Activated naive CD8-positive, alpha-beta T cell treated with anti-CD3 and anti-CD28 coated beads for 36 hours (primary cell): ENCODE measurements around the gene FOXO3. TPM values are rescaled to one million over a fixed set of nuclear protein-coding genes. Genes with fewer than 3 reads are reported as not detected.
A peak's percentile ranks its signal among the peaks of the same experiment; 100 is the strongest.
"Not testable (repeated sequence)": the region's sequence is repeated elsewhere in the genome, so short reads cannot be mapped to it uniquely, and the experiment has no call there.

Source experiments
- DNase-seq: peaks from one replicate; pipeline ENCODE4 v3.0.0; 2021
- H3K27ac Mint-ChIP-seq: one replicate; pipeline ENCODE4 v1.8.0; 2022; ENCODE audit warnings: mild to moderate bottlenecking, moderate library complexity, mixed read lengths
- H3K27me3 Mint-ChIP-seq: one replicate; pipeline ENCODE4 v1.8.0; 2022; ENCODE audit warnings: mild to moderate bottlenecking, mixed read lengths
- H3K36me3 Mint-ChIP-seq: one replicate; pipeline ENCODE4 v1.8.0; 2021; ENCODE audit warnings: mild to moderate bottlenecking, mixed read lengths
- H3K4me1 Mint-ChIP-seq: one replicate; pipeline ENCODE4 v1.8.0; 2021; ENCODE audit warnings: mixed read lengths
- H3K4me3 Mint-ChIP-seq: one replicate; pipeline ENCODE4 v1.8.0; 2022; ENCODE audit warnings: mild to moderate bottlenecking, moderate library complexity, mixed read lengths
- H3K9me3 Mint-ChIP-seq: one replicate; pipeline ENCODE4 v1.8.0; 2022; ENCODE audit warnings: mixed read lengths
- total RNA-seq, 2 experiments: library from RNA; stranded (reverse); gene quantifications; one replicate each; pipeline ENCODE4 v1.2.3, GENCODE V29; 2021

FOXO3 gene
- total RNA-seq, 2 experiments from 2014 or later = 7.0 to 8.0 TPM

- Mint-ChIP-seq H3K36me3 (no peaks in the 10 kb centered on the region), H3K4me1 (peaks cover 7% of the 10 kb centered on the region), H3K9me3 (no peaks in the 10 kb centered on the region), H3K27me3 (peaks cover 7% of the 10 kb centered on the region), H3K27ac (no peak overlapping the region), H3K4me3 (no peak overlapping the region)
- DNase-seq = no peak
Observed at GRCh38 chr6:108546079-108547049, 14.4 kb upstream of the FOXO3 start.

- Mint-ChIP-seq H3K9me3 (no peaks in the 10 kb centered on the region), H3K4me1 (peaks cover 2% of the 10 kb centered on the region), H3K27me3 (peaks cover 11% of the 10 kb centered on the region), H3K4me3 (no peak overlapping the region), H3K36me3 (no peaks in the 10 kb centered on the region), H3K27ac (no peak overlapping the region)
- DNase-seq = no peak
Observed at GRCh38 chr6:108549241-108549640, 11.5 kb upstream of the FOXO3 start.

- DNase-seq = no peak
- H3K27ac Mint-ChIP-seq = no peak overlapping the region
- peaks cover 2% of the 10 kb centered on the region for H3K4me1 Mint-ChIP-seq
- peaks cover 11% of the 10 kb centered on the region for H3K27me3 Mint-ChIP-seq
- H3K36me3 Mint-ChIP-seq = no peaks in the 10 kb centered on the region
- H3K9me3 Mint-ChIP-seq = no peaks in the 10 kb centered on the region
- no peak overlapping the region for H3K4me3 Mint-ChIP-seq
Observed at GRCh38 chr6:108549741-108550140, 11.0 kb upstream of the FOXO3 start.

- DNase-seq = no peak
- Mint-ChIP-seq H3K4me3 (no peak overlapping the region), H3K36me3 (no peaks in the 10 kb centered on the region), H3K27ac (no peak overlapping the region), H3K27me3 (peaks cover 13% of the 10 kb centered on the region), H3K4me1 (peaks cover 2% of the 10 kb centered on the region), H3K9me3 (no peaks in the 10 kb centered on the region)
Observed at GRCh38 chr6:108550256-108550655, 10.5 kb upstream of the FOXO3 start.

- Mint-ChIP-seq H3K27me3 (peaks cover 21% of the 10 kb centered on the region), H3K27ac (no peak overlapping the region), H3K36me3 (no peaks in the 10 kb centered on the region), H3K9me3 (no peaks in the 10 kb centered on the region), H3K4me1 (peaks cover 5% of the 10 kb centered on the region), H3K4me3 (no peak overlapping the region)
- DNase-seq = no peak
Observed at GRCh38 chr6:108555399-108556052, 5.2 kb upstream of the FOXO3 start.

GRCh38 chr6:108556250-108556649 lies 4.5 kb upstream of the FOXO3 start:
- Mint-ChIP-seq H3K4me3 (no peak overlapping the region), H3K27ac (no peak overlapping the region), H3K36me3 (no peaks in the 10 kb centered on the region), H3K27me3 (peaks cover 21% of the 10 kb centered on the region), H3K4me1 (peaks cover 5% of the 10 kb centered on the region), H3K9me3 (no peaks in the 10 kb centered on the region)
- DNase-seq = no peak

- Mint-ChIP-seq H3K27ac (peak overlapping the region; percentile 59), H3K36me3 (peaks cover 1% of the 10 kb centered on the region), H3K27me3 (peaks cover 22% of the 10 kb centered on the region), H3K4me3 (peak overlapping the region; percentile 86), H3K4me1 (peaks cover 6% of the 10 kb centered on the region), H3K9me3 (no peaks in the 10 kb centered on the region)
- no peak for DNase-seq
Observed at GRCh38 chr6:108556866-108557493, 3.7 kb upstream of the FOXO3 start.

- peaks cover 8% of the 10 kb centered on the region for H3K36me3 Mint-ChIP-seq
- peaks cover 13% of the 10 kb centered on the region for H3K4me1 Mint-ChIP-seq
- peak overlapping the region; percentile 86 for H3K4me3 Mint-ChIP-seq
- no peaks in the 10 kb centered on the region for H3K9me3 Mint-ChIP-seq
- peak overlapping the region; percentile 92 for H3K27ac Mint-ChIP-seq
- H3K27me3 Mint-ChIP-seq = peaks cover 29% of the 10 kb centered on the region
- DNase-seq = peak; percentile 76
Observed at GRCh38 chr6:108557494-108558371, 3.0 kb upstream of the FOXO3 start.

- Mint-ChIP-seq H3K27me3 (peaks cover 25% of the 10 kb centered on the region), H3K4me3 (peak overlapping the region; percentile 86), H3K27ac (peak overlapping the region; percentile 92), H3K36me3 (peaks cover 10% of the 10 kb centered on the region), H3K4me1 (peaks cover 17% of the 10 kb centered on the region), H3K9me3 (no peaks in the 10 kb centered on the region)
- peak; percentile 96 for DNase-seq
Observed at GRCh38 chr6:108558372-108559096, 2.2 kb upstream of the FOXO3 start.

- DNase-seq = peak; percentile 88
- Mint-ChIP-seq H3K27ac (peak overlapping the region; percentile 92), H3K27me3 (peaks cover 19% of the 10 kb centered on the region), H3K4me3 (peak overlapping the region; percentile 86), H3K36me3 (peaks cover 10% of the 10 kb centered on the region), H3K9me3 (no peaks in the 10 kb centered on the region), H3K4me1 (peaks cover 23% of the 10 kb centered on the region)
Observed at GRCh38 chr6:108559097-108559883, 1.4 kb upstream of the FOXO3 start.

GRCh38 chr6:108559884-108560462 lies 744 bp upstream of the FOXO3 start:
- no peaks in the 10 kb centered on the region for H3K9me3 Mint-ChIP-seq
- H3K4me1 Mint-ChIP-seq = peaks cover 30% of the 10 kb centered on the region
- peak overlapping the region; percentile 80 for H3K4me3 Mint-ChIP-seq
- peaks cover 10% of the 10 kb centered on the region for H3K36me3 Mint-ChIP-seq
- peak overlapping the region; percentile 68 for H3K27ac Mint-ChIP-seq
- no peak for DNase-seq
- peaks cover 19% of the 10 kb centered on the region for H3K27me3 Mint-ChIP-seq

- peaks cover 43% of the 10 kb centered on the region for H3K4me1 Mint-ChIP-seq
- H3K27me3 Mint-ChIP-seq = peaks cover 14% of the 10 kb centered on the region
- DNase-seq, H3K9me3 Mint-ChIP-seq, H3K27ac Mint-ChIP-seq, H3K4me3 Mint-ChIP-seq: not testable (repeated sequence)
- peaks cover 14% of the 10 kb centered on the region for H3K36me3 Mint-ChIP-seq
Observed at GRCh38 chr6:108561309-108561647, 561 bp downstream of the FOXO3 start.
